A673 (cell line): ENCODE results near the gene CEP164.

Experiments used
- EZH2 ChIP-seq: fragments of 200-600 bp; sonication (generic); IDR thresholded peaks from 2 replicates; pipeline ENCODE4 v1.6.1; 2017; ENCODE audit warnings: borderline replicate concordance, low read depth, mild to moderate bottlenecking, mixed read lengths, antibody characterized with exemption, low read length; ENCODE audit not compliant: poor library complexity, severe bottlenecking
- TF ChIP-seq, protein P1 (sequence below): fragments of 300-800, 200-600 bp; sonication (generic); conservative IDR thresholded peaks from 2 replicates; pipeline ENCODE4 v1.5.1; 2017; ENCODE audit warnings: low read depth, mild to moderate bottlenecking, antibody characterized with exemption, low read length, moderate library complexity, mixed read lengths

DNA sequence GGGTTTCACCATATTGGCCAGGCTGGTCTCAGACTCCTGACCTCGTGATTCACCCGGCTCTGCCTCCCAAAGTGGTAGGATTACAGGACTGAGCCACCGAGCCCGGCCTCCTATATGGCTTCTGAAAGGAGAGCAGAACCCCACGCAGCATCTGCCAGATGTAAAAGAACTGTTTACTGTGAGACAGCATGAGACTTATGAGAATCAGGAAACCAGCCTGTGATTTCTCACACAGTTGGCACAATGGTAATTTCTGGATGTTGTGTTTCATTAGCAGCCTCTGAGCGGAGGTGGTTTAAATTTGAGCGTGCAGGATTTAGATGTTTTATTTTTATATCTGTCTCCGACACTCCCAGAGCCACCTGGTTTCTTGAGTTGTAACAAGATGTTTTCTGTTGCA is 33.8 kb downstream of the CEP164 start:
- TF ChIP-seq, protein P1, sequence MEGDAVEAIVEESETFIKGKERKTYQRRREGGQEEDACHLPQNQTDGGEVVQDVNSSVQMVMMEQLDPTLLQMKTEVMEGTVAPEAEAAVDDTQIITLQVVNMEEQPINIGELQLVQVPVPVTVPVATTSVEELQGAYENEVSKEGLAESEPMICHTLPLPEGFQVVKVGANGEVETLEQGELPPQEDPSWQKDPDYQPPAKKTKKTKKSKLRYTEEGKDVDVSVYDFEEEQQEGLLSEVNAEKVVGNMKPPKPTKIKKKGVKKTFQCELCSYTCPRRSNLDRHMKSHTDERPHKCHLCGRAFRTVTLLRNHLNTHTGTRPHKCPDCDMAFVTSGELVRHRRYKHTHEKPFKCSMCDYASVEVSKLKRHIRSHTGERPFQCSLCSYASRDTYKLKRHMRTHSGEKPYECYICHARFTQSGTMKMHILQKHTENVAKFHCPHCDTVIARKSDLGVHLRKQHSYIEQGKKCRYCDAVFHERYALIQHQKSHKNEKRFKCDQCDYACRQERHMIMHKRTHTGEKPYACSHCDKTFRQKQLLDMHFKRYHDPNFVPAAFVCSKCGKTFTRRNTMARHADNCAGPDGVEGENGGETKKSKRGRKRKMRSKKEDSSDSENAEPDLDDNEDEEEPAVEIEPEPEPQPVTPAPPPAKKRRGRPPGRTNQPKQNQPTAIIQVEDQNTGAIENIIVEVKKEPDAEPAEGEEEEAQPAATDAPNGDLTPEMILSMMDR = no peak
- no peak for TF ChIP-seq EZH2
